B cell (primary cell): ENCODE results near the gene ANKRA2. TPM values are rescaled to one million over a fixed set of nuclear protein-coding genes. Genes with fewer than 3 reads are reported as not detected.

Source experiments
- ATAC-seq: fragments of 200-7000 bp; cut with Tn5 transposase; one replicate; pipeline ENCODE4 v1.10.0; 2021; ENCODE audit warnings: low read depth, mild to moderate bottlenecking, moderate number of reproducible peaks, moderate library complexity
- CTCF ChIA-PET: fragments of 350-600 bp; sonication (Branson Sonifier 250); formaldehyde crosslinking; loops from one replicate; lab custom pipeline; 2021; ENCODE audit warnings: antibody characterized with exemption, inconsistent platforms; lab: Charles Lee
- POLR2A ChIA-PET: fragments of 350-600 bp; sonication (Branson Sonifier 250); formaldehyde crosslinking; loops from one replicate; lab custom pipeline; 2021; ENCODE audit warnings: antibody characterized with exemption; lab: Charles Lee
- DNase-seq: peaks from one replicate; pipeline ENCODE4 v3.0.0; 2013
- H2AFZ ChIP-seq: 2 replicates; pipeline ENCODE4 v1.6.1; 2012; ENCODE audit warnings: mild to moderate bottlenecking, low read depth, low read length; ENCODE audit not compliant: insufficient read depth, poor library complexity, severe bottlenecking
- H3K27ac ChIP-seq, 2 donors: 1 replicate in 1 of 2; 2 replicates in 1 of 2; pipeline ENCODE4 v1.5.1; 2012 to 2013; ENCODE audit warnings: low read length in 2 of 2, mild to moderate bottlenecking in 2 of 2, moderate library complexity in 1 of 2
- H3K27me3 ChIP-seq, 4 experiments: fragments of 200-600 bp in 1 of 4; sonication (generic) in 1 of 4; replicated peaks in 1 of 4; 1 replicate in 2 of 4; 2 replicates in 2 of 4; pipeline versions ENCODE4 v1.6.1 to v1.7.0; 2013 to 2016; ENCODE audit warnings: low read length in 3 of 4, mild to moderate bottlenecking in 2 of 4, mixed read lengths in 1 of 4, moderate library complexity in 1 of 4; ENCODE audit not compliant: insufficient read depth in 4 of 4, control insufficient read depth in 3 of 4; ENCODE audit errors: control extremely low read depth in 1 of 4
- H3K36me3 ChIP-seq, 2 experiments: replicated peaks in 1 of 2; 1 replicate in 1 of 2; 2 replicates in 1 of 2; pipeline versions ENCODE4 v1.6.1 to v1.7.1; 2013; ENCODE audit warnings: low read length in 1 of 2; ENCODE audit not compliant: insufficient read depth in 2 of 2, control insufficient read depth in 1 of 2; ENCODE audit errors: control extremely low read depth in 1 of 2, extremely low read depth in 1 of 2
- H3K4me1 ChIP-seq, 2 donors: fragments of 200-600 bp in 1 of 2; sonication (generic) in 1 of 2; 1 replicate in 1 of 2; 2 replicates in 1 of 2; pipeline versions ENCODE4 v1.5.1 to v1.6.1; 2013 to 2017; ENCODE audit warnings: low read length in 2 of 2; ENCODE audit not compliant: control insufficient read depth in 2 of 2, insufficient read depth in 2 of 2
- H3K4me2 ChIP-seq: replicated peaks from 2 replicates; pipeline ENCODE3; 2012; ENCODE audit warnings: mild to moderate bottlenecking, low read depth, low read length; ENCODE audit not compliant: poor library complexity, severe bottlenecking
- H3K4me3 ChIP-seq, 5 experiments: fragments of 200-600 bp in 1 of 5; sonication (generic) in 1 of 5; 1 replicate in 3 of 5; 2 replicates in 2 of 5; pipeline versions ENCODE4 v1.5.1 to v1.7.0; 2011 to 2016; ENCODE audit warnings: low read length in 4 of 5, mild to moderate bottlenecking in 4 of 5, low read depth in 2 of 5, control low read depth in 1 of 5, moderate library complexity in 1 of 5; ENCODE audit not compliant: insufficient read depth in 1 of 5; ENCODE audit errors: control extremely low read depth in 1 of 5, extremely low read depth in 1 of 5
- H3K79me2 ChIP-seq: fragments of 200-600 bp; sonication (generic); one replicate; pipeline ENCODE4 v1.6.0; 2016; ENCODE audit warnings: low read length; ENCODE audit not compliant: control insufficient read depth, insufficient read depth
- H3K9ac ChIP-seq: fragments of 200-600 bp; sonication (generic); 2 replicates; pipeline ENCODE4 v1.6.1; 2017; ENCODE audit warnings: mild to moderate bottlenecking, low read length, moderate library complexity
- H3K9me3 ChIP-seq, 3 donors: one replicate each; pipeline versions ENCODE4 v1.6.1 to v1.7.1; 2013; ENCODE audit warnings: low read length in 2 of 3; ENCODE audit not compliant: control insufficient read depth in 2 of 3, insufficient read depth in 1 of 3; ENCODE audit errors: control extremely low read depth in 1 of 3
- H4K20me1 ChIP-seq: 2 replicates; pipeline ENCODE4 v1.6.0; 2012; ENCODE audit warnings: mild to moderate bottlenecking, low read length; ENCODE audit not compliant: insufficient read depth, control insufficient read depth, poor library complexity, severe bottlenecking
- H3K27ac Mint-ChIP-seq: one replicate; pipeline ENCODE4 v1.8.0; 2021; ENCODE audit warnings: mixed read lengths
- H3K27me3 Mint-ChIP-seq: one replicate; pipeline ENCODE4 v1.8.0; 2021; ENCODE audit warnings: mixed read lengths
- H3K4me1 Mint-ChIP-seq: one replicate; pipeline ENCODE4 v1.8.0; 2021; ENCODE audit warnings: mixed read lengths
- H3K4me3 Mint-ChIP-seq: one replicate; pipeline ENCODE4 v1.8.0; 2021; ENCODE audit warnings: mixed read lengths
- H3K9me3 Mint-ChIP-seq: one replicate; pipeline ENCODE4 v1.8.0; 2022; ENCODE audit warnings: mixed read lengths; ENCODE audit not compliant: insufficient read depth
- EZH2 ChIP-seq: IDR thresholded peaks from 2 replicates; pipeline ENCODE4 v1.6.1; 2012; ENCODE audit warnings: borderline replicate concordance, low read depth, mild to moderate bottlenecking, moderate library complexity, low read length; ENCODE audit not compliant: insufficient read depth, poor library complexity, severe bottlenecking
- WGBS: methylation state at CpG from one replicate; pipeline ENCODE4 v1.1.5; 2013; ENCODE audit warnings: missing lambda C conversion rate; ENCODE audit not compliant: insufficient coverage; 5-methylcytosine and 5-hydroxymethylcytosine counted together
- intact Hi-C: fragments of 100-400 bp; cut with micrococcal nuclease; formaldehyde crosslinking; loops from one replicate; pipeline ENCODE4 v1.10.0; 2022
- polyA plus RNA-seq: library from polyadenylated mRNA; depleted of rRNA; stranded (reverse); fragments of >200 nt; gene quantifications from 2 replicates; pipeline ENCODE4 v1.2.3, GENCODE V29; 2012
- total RNA-seq, 2 donors: library from RNA; stranded (reverse); fragments of 120-200 nt in 1 of 2; gene quantifications; 1 replicate in 1 of 2; 2 replicates in 1 of 2; pipeline versions ENCODE4 v1.2.3 to v1.2.4, GENCODE V29; 2013 to 2022
- TF ChIP-seq, protein P1 (sequence below): fragments of 200-600 bp; IDR thresholded peaks from one replicate; pipeline ENCODE4 v1.8.0; 2022; ENCODE audit warnings: antibody characterized with exemption, mild to moderate bottlenecking

ANKRA2 gene
- total and polyA plus RNA-seq, 2 donors (not counting 1 experiment from before 2014, with no cell fraction given) = 24.1 to 47.9 TPM

DNA sequence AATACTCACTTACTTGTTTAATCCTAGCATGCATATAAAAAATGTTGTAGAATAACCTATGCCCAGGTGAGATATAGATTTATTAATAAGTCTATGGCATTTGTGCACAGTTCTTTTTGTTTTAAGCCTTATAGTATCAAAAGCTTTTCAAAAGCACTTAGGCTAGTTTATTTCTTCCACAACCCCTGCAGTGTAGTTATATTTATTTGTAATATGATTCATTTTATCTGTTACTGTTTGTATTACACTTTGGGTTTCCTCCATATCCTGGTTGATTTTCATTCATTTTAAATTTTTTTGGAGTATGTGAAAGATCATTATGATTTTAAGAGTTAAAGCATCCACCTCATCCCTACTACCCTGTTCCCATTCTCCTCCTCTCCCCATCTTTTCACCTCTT is 41.8 kb upstream of the ANKRA2 start:
- TF ChIP-seq EZH2 = no peak
- TF ChIP-seq, protein P1, sequence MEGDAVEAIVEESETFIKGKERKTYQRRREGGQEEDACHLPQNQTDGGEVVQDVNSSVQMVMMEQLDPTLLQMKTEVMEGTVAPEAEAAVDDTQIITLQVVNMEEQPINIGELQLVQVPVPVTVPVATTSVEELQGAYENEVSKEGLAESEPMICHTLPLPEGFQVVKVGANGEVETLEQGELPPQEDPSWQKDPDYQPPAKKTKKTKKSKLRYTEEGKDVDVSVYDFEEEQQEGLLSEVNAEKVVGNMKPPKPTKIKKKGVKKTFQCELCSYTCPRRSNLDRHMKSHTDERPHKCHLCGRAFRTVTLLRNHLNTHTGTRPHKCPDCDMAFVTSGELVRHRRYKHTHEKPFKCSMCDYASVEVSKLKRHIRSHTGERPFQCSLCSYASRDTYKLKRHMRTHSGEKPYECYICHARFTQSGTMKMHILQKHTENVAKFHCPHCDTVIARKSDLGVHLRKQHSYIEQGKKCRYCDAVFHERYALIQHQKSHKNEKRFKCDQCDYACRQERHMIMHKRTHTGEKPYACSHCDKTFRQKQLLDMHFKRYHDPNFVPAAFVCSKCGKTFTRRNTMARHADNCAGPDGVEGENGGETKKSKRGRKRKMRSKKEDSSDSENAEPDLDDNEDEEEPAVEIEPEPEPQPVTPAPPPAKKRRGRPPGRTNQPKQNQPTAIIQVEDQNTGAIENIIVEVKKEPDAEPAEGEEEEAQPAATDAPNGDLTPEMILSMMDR = no peak
- ChIA-PET CTCF (interaction anchor here (1.5 kb wide), 1 partner anchor 8 kb away, joined by 4 read pairs; no protein-coding TSS in a partner anchor), POLR2A (no interaction called here)

DNA sequence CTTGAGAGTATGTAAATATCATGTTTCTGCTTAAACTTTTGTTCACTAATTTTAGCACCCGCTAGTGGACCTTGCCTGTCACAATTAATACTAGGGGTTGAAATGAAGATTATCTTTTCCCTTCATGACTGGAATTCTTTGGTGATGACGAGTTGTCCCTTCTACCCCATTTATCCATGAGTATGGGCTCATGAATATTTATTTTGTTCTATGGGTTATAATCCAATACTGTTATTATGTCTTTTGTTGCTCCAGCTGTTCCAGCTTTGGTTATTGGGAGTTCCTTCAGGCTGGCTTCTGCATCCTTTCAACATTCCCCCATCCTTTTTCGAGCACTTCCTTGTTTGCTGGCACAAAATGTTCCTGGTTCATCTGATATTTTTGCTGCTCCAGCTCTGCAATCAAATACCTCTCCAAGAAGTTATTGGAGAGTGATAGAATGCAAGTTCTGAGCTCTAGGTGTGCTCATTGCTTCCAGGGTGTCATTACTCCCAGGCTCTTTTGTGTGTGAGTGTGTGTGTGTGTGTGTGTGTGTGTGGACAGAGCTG is 40.8 kb upstream of the ANKRA2 start:
- no peak overlapping the region for H3K27ac Mint-ChIP-seq
- no peak overlapping the region for H2AFZ ChIP-seq
- H3K4me1 ChIP-seq = no peaks in the 10 kb centered on the region
- TF ChIP-seq, protein P1 = no peak
- TF ChIP-seq EZH2 = no peak
- CTCF ChIA-PET = interaction anchor here (0.9 kb wide), 1 partner anchor 9 kb away, joined by 7 read pairs; no protein-coding TSS in a partner anchor
- H3K4me1 Mint-ChIP-seq = no peaks in the 10 kb centered on the region
- H3K9me3 ChIP-seq = peaks cover 0 to 6% (median 5%) of the 10 kb centered on the region in 3 donors
- no peaks in the 10 kb centered on the region for H3K36me3 ChIP-seq
- POLR2A ChIA-PET = no interaction called here
- H4K20me1 ChIP-seq = no peaks in the 10 kb centered on the region
- no peaks in the 10 kb centered on the region for H3K79me2 ChIP-seq
- intact Hi-C loops = no loop called here
- no CpG with 5 or more reads among the region's 3 CpGs for WGBS
- H3K4me3 Mint-ChIP-seq = no peak overlapping the region
- H3K9me3 Mint-ChIP-seq = peaks cover 3% of the 10 kb centered on the region
- no peak overlapping the region for H3K4me2 ChIP-seq
- H3K9ac ChIP-seq = no peak overlapping the region
- no peak overlapping the region for H3K4me3 ChIP-seq
- no peak overlapping the region for H3K27ac ChIP-seq
- DNase-seq (no peak), ATAC-seq (no peak)
- H3K27me3 Mint-ChIP-seq = peaks cover 15% of the 10 kb centered on the region
- H3K27me3 ChIP-seq = peaks cover 0 to 3% (median 0%) of the 10 kb centered on the region in 4 experiments

More for the DNA sequence above, 41.8 kb upstream of the ANKRA2 start:
- Histone ChIP-seq H3K27ac (no peak overlapping the region), H3K4me3 (no peak overlapping the region), H3K27me3 (peaks cover 0 to 9% (median 0%) of the 10 kb centered on the region in 4 experiments), H3K4me2 (no peak overlapping the region), H3K9ac (no peak overlapping the region), H3K4me1 (no peaks in the 10 kb centered on the region), H3K79me2 (no peaks in the 10 kb centered on the region), H3K9me3 (no peaks in the 10 kb centered on the region), H3K36me3 (no peaks in the 10 kb centered on the region), H4K20me1 (no peaks in the 10 kb centered on the region), H2AFZ (no peak overlapping the region)
- no peak overlapping the region for H3K4me3 Mint-ChIP-seq
- no peak overlapping the region for H3K27ac Mint-ChIP-seq
- H3K9me3 Mint-ChIP-seq = peaks cover 3% of the 10 kb centered on the region
- H3K4me1 Mint-ChIP-seq = no peaks in the 10 kb centered on the region
- intact Hi-C loops = no loop called here
- no peak for ATAC-seq
- H3K27me3 Mint-ChIP-seq = peaks cover 18% of the 10 kb centered on the region
- DNase-seq = no peak
